Measurements from ENCODE around the gene GRK7. TPM values are rescaled to one million over a fixed set of nuclear protein-coding genes. Genes with fewer than 3 reads are reported as not detected.

Gene GRK7
- total and polyA plus RNA-seq, 2 donors (not counting 3 experiments of a cell fraction or from before 2014, with no cell fraction given): not detected

GRCh38 chr3:141753399-141753798, 9.8 kb upstream of the GRK7 start:
- Histone ChIP-seq H4K20me1 (replicated peaks; ENCODE audit: control insufficient read depth, extremely low read depth, insufficient read depth, low read length) (no peaks in the 10 kb centered on the region), H2AFZ (ENCODE audit: low read depth, low read length) (no peak overlapping the region), H3K27ac (ENCODE audit: insufficient read depth, low read depth, low read length) (no peak overlapping the region), H3K27me3 (ENCODE audit: control insufficient read depth in 2 of 2, insufficient read depth in 2 of 2, low read length in 2 of 2) (no peaks in the 10 kb centered on the region), H3K79me2 (ENCODE audit: control insufficient read depth, insufficient read depth, low read length) (no peaks in the 10 kb centered on the region), H3K9ac (replicated peaks; ENCODE audit: extremely low read depth, insufficient read depth, low read length) (no peak overlapping the region), H3K4me1 (ENCODE audit: control insufficient read depth, extremely low read depth, insufficient read depth, low read length) (no peaks in the 10 kb centered on the region), H3K9me3 (replicated peaks; ENCODE audit: control insufficient read depth, insufficient read depth, low read length) (no peaks in the 10 kb centered on the region), H3K36me3 (ENCODE audit: control insufficient read depth in 2 of 2, extremely low read depth in 1 of 2, insufficient read depth in 2 of 2, low read length in 2 of 2) (peaks cover 2 to 4% of the 10 kb centered on the region in 2 experiments), H3K4me2 (ENCODE audit: insufficient read depth, low read length) (no peak overlapping the region), H3K4me3 (replicated peaks in 1 of 3; ENCODE audit: insufficient read depth in 1 of 3, low read depth in 1 of 3, low read length in 3 of 3) (no peak overlapping the region), H3K9me1 (replicated peaks; ENCODE audit: control insufficient read depth, extremely low read depth, insufficient read depth, low read length) (no peaks in the 10 kb centered on the region)
- ChIA-PET POLR2A (no interaction called here), CTCF (interaction anchor here (1.7 kb wide), 1 partner anchor 15 kb away, joined by 10 read pairs; the partner anchor contains the start of gene RNF7)
- TF ChIP-seq POLR2AphosphoS5 (IDR thresholded peaks at IDR 0.05; ENCODE audit: insufficient read depth, low read depth, low read length) (no peak), JUN (IDR thresholded peaks at IDR 0.05; ENCODE audit: borderline replicate concordance, insufficient read depth, insufficient read length, low read depth) (no peak), CTCF (IDR thresholded peaks at IDR 0.05; ENCODE audit: extremely low read depth in 1 of 2, insufficient read depth in 1 of 2, low read depth in 1 of 2, low read length in 2 of 2) (no peak), GATA2 (IDR thresholded peaks at IDR 0.05; ENCODE audit: insufficient read depth, insufficient read length, low read depth, low read length) (no peak), FOS (IDR thresholded peaks at IDR 0.05; ENCODE audit: borderline replicate concordance, insufficient read depth, low read length) (no peak), MYC (IDR thresholded peaks at IDR 0.05; ENCODE audit: low read depth, low read length) (no peak)
- FAIRE-seq (no peak), DNase-seq (ENCODE audit: low read depth, low spot score) (no peak)
- intact Hi-C loops (cut with micrococcal nuclease): no loop called here
- BruUV-seq (replicated peaks): no TSS peak
- dilution Hi-C loops (cut with MboI; ENCODE audit: extremely low pct_ligation_motif_present, low sequenced_read_pairs): no loop called here

Data from endothelial cell of umbilical vein (primary cell).